Body of pancreas (tissue), 4 donors: ENCODE data around the gene ELAVL1. TPM values are rescaled to one million over a fixed set of nuclear protein-coding genes. Genes with fewer than 3 reads are reported as not detected.
A peak's percentile ranks its signal among the peaks of the same experiment; 100 is the strongest.

ENCODE experiments used
- ATAC-seq: fragments of 150-250 bp; one replicate; pipeline ENCODE4 v1.9.1; 2016
- DNase-seq, 4 donors: peaks; one replicate each; pipeline ENCODE4 v3.0.0-alpha.2; 2019
- H3K27ac ChIP-seq, 4 donors: fragments of 200-600 bp; sonication (generic); 1 replicate in 3 of 4; 2 replicates in 1 of 4; pipeline versions ENCODE4 v1.5.1 to v1.6.1; 2016 to 2019; ENCODE audit warnings: mild to moderate bottlenecking in 1 of 4, mixed read lengths in 1 of 4, moderate library complexity in 1 of 4
- H3K27me3 ChIP-seq, 2 donors: fragments of 200-600 bp; sonication (generic); one replicate each; pipeline ENCODE4 v1.6.0; 2016; ENCODE audit warnings: mild to moderate bottlenecking in 1 of 2
- H3K36me3 ChIP-seq, 2 donors: fragments of 200-600 bp; sonication (generic); replicated peaks in 1 of 2; 2 replicates each; pipeline ENCODE4 v1.5.1; 2016; ENCODE audit warnings: low read depth in 2 of 2; ENCODE audit not compliant: insufficient read depth in 1 of 2
- H3K4me1 ChIP-seq: fragments of 200-600 bp; sonication (generic); one replicate; pipeline ENCODE4 v1.6.0; 2016
- H3K4me3 ChIP-seq, 2 donors: fragments of 200-600 bp; sonication (generic); 1 replicate in 1 of 2; 2 replicates in 1 of 2; pipeline ENCODE4 v1.5.1; 2016 to 2019
- H3K9me3 ChIP-seq, 3 donors: fragments of 200-600 bp; sonication (generic); 1 replicate in 2 of 3; 2 replicates in 1 of 3; pipeline ENCODE4 v1.5.1; 2016
- CTCF ChIP-seq, 7 experiments: fragments of 450-650 bp in 4 of 7; fragments of 200-600 bp in 3 of 7; sonication (generic) in 3 of 7; IDR thresholded peaks; one replicate each; pipeline ENCODE4 v1.5.1; 2016 to 2019; ENCODE audit warnings: antibody characterized with exemption in 7 of 7
- POLR2A ChIP-seq, 3 donors: fragments of 450-650 bp; IDR thresholded peaks; one replicate each; pipeline ENCODE4 v1.6.1; 2016; ENCODE audit warnings: antibody characterized with exemption in 3 of 3, mild to moderate bottlenecking in 2 of 3
- WGBS, 2 donors: methylation state at CpG; one replicate each; pipeline ENCODE4 v1.1.5; 2017; 5-methylcytosine and 5-hydroxymethylcytosine counted together
- intact Hi-C: fragments of 100-400 bp; cut with DNase I; formaldehyde crosslinking; loops from one replicate; pipeline ENCODE4 v1.15.1; 2023
- total RNA-seq, 2 donors: library from RNA; depleted of rRNA; stranded (reverse); fragments of >200 nt; gene quantifications; one replicate each; pipeline ENCODE4 v1.1.0, GENCODE V29; 2016

ELAVL1 gene
- total RNA-seq = 10 to 100 TPM in 1 of 2 donors, 1 to 10 TPM in 1; 9.3 to 15.8 TPM

GRCh38 chr19:8005534-8006256, at the start of gene ELAVL1:
TSS of gene ELAVL1 (minus strand) at chr19:8005641. CDS start at chr19:7991815, 13,826 bp downstream.
- Histone ChIP-seq H3K27ac (peak within 1 kb of the TSS; percentile 58 to 89 (median 76)), H3K4me1 (peaks cover 36% of the 10 kb centered on the region), H3K27me3 (no peaks in the 10 kb centered on the region), H3K4me3 (peak within 1 kb of the TSS; percentile 47 to 71), H3K36me3 (no peaks in the 10 kb centered on the region), H3K9me3 (no peaks in the 10 kb centered on the region)
- WGBS, 2 donors = 0% methylated on average over 6 to 69 of the region's 98 CpGs
- intact Hi-C loops = no loop called here
- TF ChIP-seq POLR2A (IDR thresholded peaks at IDR 0.05) (peak in 2 of 3 donors; percentile 58 to 66), CTCF (IDR thresholded peaks at IDR 0.05) (peak in 1 of 7 experiments; percentile 13)
- DNase-seq (peak; percentile 90 to 93 (median 90)), ATAC-seq (peak; percentile 96)

GRCh38 chr19:8054169-8054568, 48.7 kb upstream of the ELAVL1 start:
- no peaks in the 10 kb centered on the region for H3K27me3 ChIP-seq
- no peak for TF ChIP-seq CTCF (IDR thresholded peaks at IDR 0.05)
- 13 to 14% methylated on average over 1 to 9 of the region's 9 CpGs for WGBS, 2 donors
- intact Hi-C loops = no loop called here
- no peak overlapping the region for H3K27ac ChIP-seq
- ATAC-seq (no peak), DNase-seq (peak in 1 of 4 donors; percentile 9)
- H3K4me3 ChIP-seq = no peak overlapping the region
- H3K9me3 ChIP-seq = no peaks in the 10 kb centered on the region
- H3K4me1 ChIP-seq = peaks cover 8% of the 10 kb centered on the region
- H3K36me3 ChIP-seq = no peaks in the 10 kb centered on the region

GRCh38 chr19:8052464-8052859, 47.0 kb upstream of the ELAVL1 start, which contains the start of gene CCL25:
TSS of gene CCL25 (plus strand) at chr19:8052760. CDS start at chr19:8053050, 290 bp downstream.
- no peak for DNase-seq
- TF ChIP-seq POLR2A (IDR thresholded peaks at IDR 0.05) (no peak), CTCF (IDR thresholded peaks at IDR 0.05) (no peak)
- 83% methylated on average over 5 to 7 of the region's 7 CpGs for WGBS, 2 donors
- no peaks in the 10 kb centered on the region for H3K36me3 ChIP-seq
- no peaks in the 10 kb centered on the region for H3K9me3 ChIP-seq
- H3K4me1 ChIP-seq = peaks cover 8% of the 10 kb centered on the region
- no peaks in the 10 kb centered on the region for H3K27me3 ChIP-seq
- no peak within 1 kb of the TSS for H3K4me3 ChIP-seq
- H3K27ac ChIP-seq = no peak within 1 kb of the TSS
- no peak for ATAC-seq
- intact Hi-C loops = no loop called here

- no peaks in the 10 kb centered on the region for H3K36me3 ChIP-seq
- ATAC-seq = peak; percentile 76
- intact Hi-C loops = no loop called here
- no peaks in the 10 kb centered on the region for H3K27me3 ChIP-seq
- 7 to 26% methylated on average over 21 to 49 of the region's 49 CpGs for WGBS, 2 donors
- H3K27ac ChIP-seq = no peak overlapping the region
- peak; percentile 55 to 90 (median 72) for DNase-seq
- no peak overlapping the region for H3K4me3 ChIP-seq
- H3K9me3 ChIP-seq = no peaks in the 10 kb centered on the region
- peaks cover 8% of the 10 kb centered on the region for H3K4me1 ChIP-seq
- TF ChIP-seq CTCF (IDR thresholded peaks at IDR 0.05) = no peak
- no peak for TF ChIP-seq POLR2A (IDR thresholded peaks at IDR 0.05)
These were observed 45.0 kb upstream of the ELAVL1 start for GRCh38 chr19:8050274-8051096.
